Measurements from ENCODE around the gene RFC5. TPM values are rescaled to one million over a fixed set of nuclear protein-coding genes. Genes with fewer than 3 reads are reported as not detected.

Gene RFC5
- total RNA-seq, 1 experiment from 2014 or later = 50.4 TPM

DNA sequence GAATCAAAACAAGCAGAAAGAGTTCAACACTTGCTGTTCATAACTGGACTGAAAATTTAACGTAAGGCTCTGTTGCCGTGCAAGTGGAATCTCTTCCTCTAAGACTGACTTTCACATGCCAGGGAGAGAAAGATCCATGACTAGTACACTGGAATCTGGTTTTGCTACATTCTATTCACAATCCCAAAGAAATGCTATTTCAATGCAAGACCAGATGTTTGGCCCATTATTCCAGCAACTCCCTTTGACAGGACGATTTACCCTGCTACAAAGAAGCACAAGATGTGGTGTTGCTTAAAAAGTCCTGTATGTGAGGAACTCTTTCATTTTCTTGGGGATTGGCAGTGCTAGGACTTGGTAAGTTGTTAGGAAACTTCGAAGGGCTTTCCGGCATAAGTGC is 17.4 kb downstream of the RFC5 start:
- no peaks in the 10 kb centered on the region for H3K79me1 ChIP-seq (ENCODE audit: insufficient read depth, low read depth, low read length, poor library complexity, severe bottlenecking)
- H2BK120ac ChIP-seq (ENCODE audit: low read depth, low read length, poor library complexity, severe bottlenecking) = no peak overlapping the region
- H3K23me2 ChIP-seq (ENCODE audit: insufficient read length, low read depth, low read length, poor library complexity, severe bottlenecking) = no peaks in the 10 kb centered on the region
- no peak overlapping the region for H3K23ac ChIP-seq (ENCODE audit: insufficient read length, low read depth, low read length)
- no peak overlapping the region for H3K14ac ChIP-seq (ENCODE audit: insufficient read depth, low read length)
- peaks cover 37 to 89% (median 79%) of the 10 kb centered on the region in 3 experiments for H3K36me3 Mint-ChIP-seq (ENCODE audit: insufficient read depth in 1 of 3, low read depth in 3 of 3)
- no peak overlapping the region for H3K9ac ChIP-seq (ENCODE audit: extremely low read depth, insufficient read length, low read length)
- no peak overlapping the region for H2AFZ ChIP-seq (ENCODE audit: low read length)
- no peaks in the 10 kb centered on the region for H3K27me3 Mint-ChIP-seq (ENCODE audit: low read depth)
- no peaks in the 10 kb centered on the region for H3K9me3 ChIP-seq (ENCODE audit: control insufficient read depth, low read depth, low read length)
- no peaks in the 10 kb centered on the region; a peak in 1 of 5 replicates for H3K9me3 Mint-ChIP-seq
- no peak overlapping the region for H3K56ac ChIP-seq (ENCODE audit: insufficient read length, low read depth, low read length)
- DNase-seq = no peak
- no peak overlapping the region for H2BK15ac ChIP-seq (ENCODE audit: low read depth, low read length)
- H2BK12ac ChIP-seq (ENCODE audit: insufficient read length, low read depth, low read length) = no peak overlapping the region
- H3K4me2 ChIP-seq (ENCODE audit: insufficient read depth, insufficient read length, low read length) = no peak overlapping the region
- peaks cover 0 to 13% of the 10 kb centered on the region in 2 experiments; a peak in 2 of 4 replicates for H3K4me1 Mint-ChIP-seq
- H2BK20ac ChIP-seq (ENCODE audit: low read depth, low read length, poor library complexity, severe bottlenecking) = no peak overlapping the region
- H4K20me1 ChIP-seq (ENCODE audit: control insufficient read depth, insufficient read depth, insufficient read length) = no peaks in the 10 kb centered on the region
- 0 out of 7 replicates have a peak overlapping the region, but pooled peaks of 2 of the 3 experiments have one; percentile 46 to 77 for H3K27ac Mint-ChIP-seq
- H2AK5ac ChIP-seq (ENCODE audit: insufficient read length, low read length) = no peak overlapping the region
- H3K4me1 ChIP-seq (ENCODE audit: insufficient read depth, low read length) = no peaks in the 10 kb centered on the region
- H2BK5ac ChIP-seq (ENCODE audit: insufficient read length, low read length) = no peak overlapping the region
- H4K5ac ChIP-seq (ENCODE audit: insufficient read length, low read depth, low read length) = no peak overlapping the region
- no CpG with 5 or more reads among the region's 5 CpGs for WGBS (ENCODE audit: extremely low coverage, insufficient read length, low lambda C conversion rate)
- H3K4ac ChIP-seq (ENCODE audit: low read depth, low read length) = no peak overlapping the region
- H3K27me3 ChIP-seq (ENCODE audit: insufficient read depth, low read length) = no peaks in the 10 kb centered on the region
- H4K8ac ChIP-seq (replicated peaks; ENCODE audit: insufficient read length, low read depth, low read length) = no peak overlapping the region
- no peak overlapping the region for H3K18ac ChIP-seq (ENCODE audit: insufficient read length, low read depth, low read length)
- H3K4me3 Mint-ChIP-seq = no peak overlapping the region
- no peaks in the 10 kb centered on the region; the same call in 1 of the 2 replicates for H3K79me2 ChIP-seq (ENCODE audit: insufficient read depth, low read length)
- H3T11ph ChIP-seq (ENCODE audit: low read length) = no peak overlapping the region
- no peak overlapping the region for H3K27ac ChIP-seq (ENCODE audit: insufficient read length, low read depth, low read length)
- TF ChIP-seq, protein P1, sequence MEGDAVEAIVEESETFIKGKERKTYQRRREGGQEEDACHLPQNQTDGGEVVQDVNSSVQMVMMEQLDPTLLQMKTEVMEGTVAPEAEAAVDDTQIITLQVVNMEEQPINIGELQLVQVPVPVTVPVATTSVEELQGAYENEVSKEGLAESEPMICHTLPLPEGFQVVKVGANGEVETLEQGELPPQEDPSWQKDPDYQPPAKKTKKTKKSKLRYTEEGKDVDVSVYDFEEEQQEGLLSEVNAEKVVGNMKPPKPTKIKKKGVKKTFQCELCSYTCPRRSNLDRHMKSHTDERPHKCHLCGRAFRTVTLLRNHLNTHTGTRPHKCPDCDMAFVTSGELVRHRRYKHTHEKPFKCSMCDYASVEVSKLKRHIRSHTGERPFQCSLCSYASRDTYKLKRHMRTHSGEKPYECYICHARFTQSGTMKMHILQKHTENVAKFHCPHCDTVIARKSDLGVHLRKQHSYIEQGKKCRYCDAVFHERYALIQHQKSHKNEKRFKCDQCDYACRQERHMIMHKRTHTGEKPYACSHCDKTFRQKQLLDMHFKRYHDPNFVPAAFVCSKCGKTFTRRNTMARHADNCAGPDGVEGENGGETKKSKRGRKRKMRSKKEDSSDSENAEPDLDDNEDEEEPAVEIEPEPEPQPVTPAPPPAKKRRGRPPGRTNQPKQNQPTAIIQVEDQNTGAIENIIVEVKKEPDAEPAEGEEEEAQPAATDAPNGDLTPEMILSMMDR (conservative IDR thresholded peaks at IDR 0.05) = no peak
- no peak overlapping the region for H4K91ac ChIP-seq (ENCODE audit: insufficient read length, low read depth, low read length)

All from H9 (cell line).